HepG2 (cell line): ENCODE data around the gene PTGIS. TPM values are rescaled to one million over a fixed set of nuclear protein-coding genes. Genes with fewer than 3 reads are reported as not detected.

Experiments used
- FIP1L1 ChIP-seq: fragments of 200-400 bp; formaldehyde crosslinking; IDR thresholded peaks from 2 replicates; pipeline ENCODE4 v1.6.1; 2018; ENCODE audit warnings: low read depth, mild to moderate bottlenecking, low read length, moderate library complexity, borderline replicate concordance; ENCODE audit not compliant: insufficient read depth
- GLI4 ChIP-seq: sonication (generic); formaldehyde crosslinking; IDR thresholded peaks from 2 replicates; pipeline ENCODE4 v1.5.1; 2020; ENCODE audit warnings: missing genetic modification reagents, mild to moderate bottlenecking, moderate library complexity, borderline replicate concordance
- HCFC1 ChIP-seq: fragments of 150-350 bp; IDR thresholded peaks from 2 replicates; pipeline ENCODE4 v1.6.1; 2014; ENCODE audit warnings: low read depth, low read length
- ISX ChIP-seq: sonication (generic); formaldehyde crosslinking; conservative IDR thresholded peaks from 2 replicates; pipeline ENCODE4 v1.5.0; 2020; ENCODE audit warnings: missing genetic modification reagents
- JUND ChIP-seq: sonication (generic); formaldehyde crosslinking; IDR thresholded peaks from 2 replicates; pipeline ENCODE4 v1.8.0; 2022; ENCODE audit warnings: mild to moderate bottlenecking, missing genetic modification reagents
- KLF12 ChIP-seq: sonication (generic); formaldehyde crosslinking; IDR thresholded peaks from 2 replicates; pipeline ENCODE4 v1.4.0; 2020; ENCODE audit warnings: missing genetic modification reagents, borderline replicate concordance
- MTF1 ChIP-seq: sonication (generic); formaldehyde crosslinking; IDR thresholded peaks from 2 replicates; pipeline ENCODE4 v1.5.0; 2020; ENCODE audit warnings: missing genetic modification reagents
- NFIC ChIP-seq: IDR thresholded peaks from 2 replicates; pipeline ENCODE4 v1.6.1; 2012; ENCODE audit warnings: mild to moderate bottlenecking, low read length, inconsistent platforms
- NR2F1 ChIP-seq, 2 experiments: fragments of 450-650 bp in 1 of 2; formaldehyde crosslinking in 1 of 2; IDR thresholded peaks; 2 replicates each; pipeline versions ENCODE4 v1.5.0 to v1.6.1; 2016 to 2020; ENCODE audit warnings: mild to moderate bottlenecking in 1 of 2, missing compliant biosample characterization in 1 of 2, missing genetic modification reagents in 1 of 2, moderate library complexity in 1 of 2
- RFX3 ChIP-seq: IDR thresholded peaks from 2 replicates; pipeline ENCODE4 v1.6.1; 2016; ENCODE audit warnings: missing biosample characterization, missing genetic modification reagents
- TMF1 ChIP-seq: sonication (generic); formaldehyde crosslinking; IDR thresholded peaks from 2 replicates; pipeline ENCODE4 v1.8.1; 2022; ENCODE audit warnings: low read depth, missing genetic modification reagents
- TRIM24 ChIP-seq: sonication (generic); formaldehyde crosslinking; IDR thresholded peaks from 2 replicates; pipeline ENCODE4 v1.8.0; 2022; ENCODE audit warnings: mild to moderate bottlenecking, missing genetic modification reagents
- ZFX ChIP-seq: sonication (generic); formaldehyde crosslinking; IDR thresholded peaks from 2 replicates; pipeline ENCODE4 v1.4.0; 2020; ENCODE audit warnings: mild to moderate bottlenecking, low read depth, missing genetic modification reagents, moderate library complexity
- ZNF318 ChIP-seq: sonication (generic); formaldehyde crosslinking; IDR thresholded peaks from 2 replicates; pipeline ENCODE4 v1.4.0; 2020; ENCODE audit warnings: mild to moderate bottlenecking, missing genetic modification reagents
- ZNF441 ChIP-seq: sonication (generic); formaldehyde crosslinking; IDR thresholded peaks from 2 replicates; pipeline ENCODE4 v1.7.0; 2021; ENCODE audit warnings: missing genetic modification reagents, borderline replicate concordance
- ZNF781 ChIP-seq: sonication (generic); formaldehyde crosslinking; IDR thresholded peaks from 2 replicates; pipeline ENCODE4 v1.5.1; 2020; ENCODE audit warnings: borderline replicate concordance, mild to moderate bottlenecking, missing genetic modification reagents; ENCODE audit errors: not compliant biosample characterization
- ZNF883 ChIP-seq: sonication (generic); formaldehyde crosslinking; IDR thresholded peaks from 2 replicates; pipeline ENCODE4 v1.5.1; 2020; ENCODE audit warnings: mild to moderate bottlenecking, missing genetic modification reagents; ENCODE audit errors: not compliant biosample characterization
- ZNF891 ChIP-seq: sonication (generic); formaldehyde crosslinking; IDR thresholded peaks from 2 replicates; pipeline ENCODE4 v1.5.0; 2020; ENCODE audit warnings: mild to moderate bottlenecking, missing genetic modification reagents
- ZSCAN9 ChIP-seq: IDR thresholded peaks from 2 replicates; pipeline ENCODE4 v1.6.1; 2016; ENCODE audit warnings: borderline replicate concordance
- polyA plus RNA-seq, 8 experiments: library from polyadenylated mRNA; depleted of rRNA in 3 of 8; stranded (reverse) in 7 of 8; unstranded in 1 of 8; fragments of >200 nt; fragmentation: Illumina TruSeq in 4 of 8; extraction: Trizol in 4 of 8; gene quantifications; 2 replicates each; pipeline versions ENCODE4 v1.2.1 to v1.2.3, GENCODE V29; 2011 to 2016; ENCODE audit warnings: low read depth in 4 of 8, missing spikeins in 1 of 8, mixed read lengths in 1 of 8; ENCODE audit not compliant: insufficient read depth in 1 of 8
- total RNA-seq, 5 experiments: library from RNA; depleted of rRNA; stranded (reverse); fragments of >200 nt; fragmentation: Illumina TruSeq; extraction: Trizol; gene quantifications; 2 replicates each; pipeline ENCODE4 v1.2.3, GENCODE V29; 2016; ENCODE audit warnings: low read depth in 1 of 5
- TF ChIP-seq, protein P1 (sequence below): sonication (generic); formaldehyde crosslinking; IDR thresholded peaks from 2 replicates; pipeline ENCODE4 v1.5.0; 2020; ENCODE audit warnings: missing genetic modification reagents

PTGIS gene
- total and polyA plus RNA-seq, 2 of the 13 experiments (the other 11 are each of a cell fraction or from before 2014, with no cell fraction given), result not detected

DNA sequence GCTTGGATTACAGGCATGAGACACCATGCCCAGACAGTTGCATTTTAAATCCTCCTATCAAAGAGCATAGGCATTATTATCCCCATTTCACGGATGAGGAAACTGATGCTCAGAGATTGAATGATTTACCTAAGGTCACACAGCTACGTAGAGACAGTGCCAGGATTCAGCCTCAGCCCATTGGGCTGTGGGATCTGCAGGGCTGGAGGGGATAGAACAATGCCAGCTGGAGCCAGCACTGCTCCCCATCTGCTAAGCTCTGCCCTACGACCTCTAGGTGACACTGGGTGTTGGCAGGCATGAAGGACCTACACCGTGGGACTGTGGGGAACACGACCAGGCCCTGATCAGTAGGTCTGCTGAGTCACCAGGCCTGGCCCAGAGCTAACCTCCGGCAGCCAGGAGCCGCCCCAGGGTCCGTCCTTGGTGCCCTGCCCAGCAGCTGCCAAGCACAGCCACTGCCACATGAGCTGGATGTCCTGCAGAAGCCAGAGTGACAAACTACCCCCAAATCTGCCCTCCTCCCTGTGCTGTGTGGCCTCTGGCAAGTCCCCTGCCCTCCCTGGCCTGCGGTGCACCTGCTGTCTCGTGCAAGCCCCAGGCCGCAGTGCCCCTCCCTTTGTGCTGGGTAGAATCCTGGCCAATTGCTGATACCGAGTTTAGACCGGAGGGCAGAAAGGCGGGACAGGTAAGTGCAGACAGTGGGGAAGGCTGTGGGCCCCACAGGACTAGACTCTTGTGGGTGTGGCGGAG lies 47.6 kb upstream of the PTGIS start (continued):
- TF ChIP-seq, protein P1, sequence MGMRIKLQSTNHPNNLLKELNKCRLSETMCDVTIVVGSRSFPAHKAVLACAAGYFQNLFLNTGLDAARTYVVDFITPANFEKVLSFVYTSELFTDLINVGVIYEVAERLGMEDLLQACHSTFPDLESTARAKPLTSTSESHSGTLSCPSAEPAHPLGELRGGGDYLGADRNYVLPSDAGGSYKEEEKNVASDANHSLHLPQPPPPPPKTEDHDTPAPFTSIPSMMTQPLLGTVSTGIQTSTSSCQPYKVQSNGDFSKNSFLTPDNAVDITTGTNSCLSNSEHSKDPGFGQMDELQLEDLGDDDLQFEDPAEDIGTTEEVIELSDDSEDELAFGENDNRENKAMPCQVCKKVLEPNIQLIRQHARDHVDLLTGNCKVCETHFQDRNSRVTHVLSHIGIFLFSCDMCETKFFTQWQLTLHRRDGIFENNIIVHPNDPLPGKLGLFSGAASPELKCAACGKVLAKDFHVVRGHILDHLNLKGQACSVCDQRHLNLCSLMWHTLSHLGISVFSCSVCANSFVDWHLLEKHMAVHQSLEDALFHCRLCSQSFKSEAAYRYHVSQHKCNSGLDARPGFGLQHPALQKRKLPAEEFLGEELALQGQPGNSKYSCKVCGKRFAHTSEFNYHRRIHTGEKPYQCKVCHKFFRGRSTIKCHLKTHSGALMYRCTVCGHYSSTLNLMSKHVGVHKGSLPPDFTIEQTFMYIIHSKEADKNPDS (CRISPR knock-in tag), result no peak
- 0 out of 2 replicates have a peak, but pooled peaks have one; percentile 13 for TF ChIP-seq HCFC1
- no peak for TF ChIP-seq KLF12 (CRISPR knock-in tag)
- no peak for TF ChIP-seq ZNF883 (CRISPR knock-in tag)
- no peak for TF ChIP-seq TMF1 (CRISPR knock-in tag)
- no peak for TF ChIP-seq ZNF441 (CRISPR knock-in tag)
- TF ChIP-seq FIP1L1, result no peak
- TF ChIP-seq NR2F1 (CRISPR knock-in tag; IDR thresholded peaks at IDR 0.05), result 0 out of 4 replicates have a peak, but pooled peaks of 1 of the 2 experiments have one; percentile 21
- TF ChIP-seq ZSCAN9, result no peak
- no peak for TF ChIP-seq ISX (CRISPR knock-in tag)
- TF ChIP-seq JUND (CRISPR knock-in tag), result no peak
- TF ChIP-seq MTF1 (CRISPR knock-in tag), result no peak
- TF ChIP-seq GLI4 (CRISPR knock-in tag), result no peak
- 0 out of 2 replicates have a peak, but pooled peaks have one; percentile 55 for TF ChIP-seq ZNF891 (CRISPR knock-in tag)
- peak; percentile 84 for TF ChIP-seq ZFX
- TF ChIP-seq TRIM24, result no peak
- TF ChIP-seq ZNF318 (CRISPR knock-in tag), result no peak
- TF ChIP-seq NFIC, result no peak
- TF ChIP-seq ZNF781, result peak; percentile 31
- no peak for TF ChIP-seq RFX3 (CRISPR knock-in tag)
